Retinal pigment epithelial cell (primary cell): ENCODE measurements around the gene OGG1.
A peak's percentile ranks its signal among the peaks of the same experiment; 100 is the strongest.

Experiments used
- DNase-seq: peaks from one replicate; pipeline ENCODE4 v3.0.0-alpha.2; 2010; ENCODE audit warnings: low read depth
- H3K4me3 ChIP-seq: 2 replicates; pipeline ENCODE4 v1.5.1; 2011; ENCODE audit warnings: mild to moderate bottlenecking, low read length, control low read depth, moderate library complexity
- CTCF ChIP-seq: conservative IDR thresholded peaks from 2 replicates; pipeline ENCODE4 v1.5.1; 2011; ENCODE audit warnings: low read depth, low read length, control low read depth, inconsistent platforms

OGG1 gene

GRCh38 chr3:9783954-9784353 is 34.2 kb downstream of the OGG1 start:
- DNase-seq: no peak
- no peak overlapping the region for H3K4me3 ChIP-seq
- no peak for TF ChIP-seq CTCF

DNA sequence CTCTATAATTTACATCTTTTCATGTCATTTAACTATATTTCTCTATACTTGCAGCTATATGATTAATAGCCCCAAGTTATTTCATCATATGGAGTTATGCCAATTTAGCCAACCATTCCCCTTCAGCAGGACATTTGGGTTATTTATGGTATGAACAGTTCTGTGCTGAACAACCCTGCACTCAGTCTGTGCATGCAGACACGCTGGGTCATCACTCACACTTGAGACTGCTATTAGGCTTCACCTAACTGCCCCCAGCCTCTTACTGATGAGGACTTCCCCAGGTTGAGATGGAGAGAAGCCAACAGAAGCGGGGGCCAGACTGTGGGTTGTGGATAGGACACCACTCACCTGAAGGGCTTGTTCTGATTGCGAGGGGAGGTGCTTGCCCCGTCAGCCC is 35.2 kb downstream of the OGG1 start:
- no peak overlapping the region for H3K4me3 ChIP-seq
- TF ChIP-seq CTCF: no peak
- no peak for DNase-seq

- TF ChIP-seq CTCF: no peak
- no peak overlapping the region for H3K4me3 ChIP-seq
- no peak for DNase-seq
These were observed 35.9 kb downstream of the OGG1 start for GRCh38 chr3:9785602-9786001.

- TF ChIP-seq CTCF: no peak
- DNase-seq: no peak
- no peak overlapping the region for H3K4me3 ChIP-seq
These were observed 36.5 kb downstream of the OGG1 start for GRCh38 chr3:9786209-9786739.

DNA sequence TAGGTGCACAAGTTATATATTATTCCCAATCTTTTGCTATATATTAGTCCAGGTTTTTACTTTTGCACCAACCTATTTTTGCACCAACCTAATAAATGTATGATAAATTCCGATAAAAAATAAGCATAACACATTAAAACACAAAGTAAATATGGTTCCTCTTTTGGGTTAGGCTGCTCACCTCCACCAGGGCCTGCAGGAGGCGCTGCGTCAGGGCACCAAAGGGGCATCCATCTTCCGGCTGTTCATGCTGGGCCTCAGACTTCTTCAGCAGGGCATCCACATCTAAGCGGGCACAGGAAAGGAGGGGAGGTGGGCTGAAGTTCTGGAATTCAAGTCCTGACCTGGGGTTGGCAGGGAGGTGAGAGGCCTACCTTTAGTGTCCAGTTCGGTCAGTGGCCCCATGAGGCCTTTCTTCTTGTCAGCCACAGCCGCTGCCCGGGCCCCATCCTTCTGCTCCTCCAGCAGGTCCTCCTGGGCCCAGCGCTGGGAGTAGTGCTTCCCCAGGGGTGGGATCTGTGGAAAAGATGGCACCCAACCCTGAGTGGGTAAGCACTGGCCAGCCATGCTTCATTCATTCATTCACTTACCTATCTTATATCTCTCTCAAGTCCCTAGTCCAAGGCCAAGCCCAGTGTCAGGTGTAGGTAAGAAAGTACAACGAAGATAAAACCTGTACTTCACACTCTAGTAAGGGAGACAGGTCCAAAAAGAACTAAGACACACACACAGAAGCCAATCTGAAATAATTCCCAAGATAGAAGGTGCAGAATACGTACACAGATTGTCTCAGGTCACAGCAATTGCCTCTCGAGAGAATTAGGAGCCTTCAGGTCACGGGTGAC is 37.3 kb downstream of the OGG1 start:
- no peak for DNase-seq
- peak; percentile 61 for TF ChIP-seq CTCF
- no peak overlapping the region for H3K4me3 ChIP-seq

DNA sequence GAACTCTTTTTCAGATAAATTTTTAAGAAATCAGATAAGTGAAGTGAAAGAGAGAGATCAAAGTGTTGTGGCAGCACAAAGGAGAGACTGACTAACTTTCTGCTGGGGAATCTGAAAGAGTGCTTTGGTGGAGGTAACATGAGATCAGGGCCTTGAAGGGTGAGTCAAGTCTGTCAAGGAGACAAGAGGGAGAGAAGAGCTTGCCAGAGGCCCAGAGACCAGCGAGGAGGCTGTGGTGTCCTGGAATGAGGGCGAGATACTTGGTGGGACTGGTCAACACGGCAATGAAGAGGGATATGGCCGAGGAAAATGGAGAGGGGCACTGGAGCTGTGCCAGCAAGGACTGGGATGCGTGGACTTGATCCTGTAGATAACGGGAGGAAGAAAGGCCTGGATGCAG is 38.0 kb downstream of the OGG1 start:
- no peak for DNase-seq
- TF ChIP-seq CTCF: no peak
- H3K4me3 ChIP-seq: no peak overlapping the region

DNA sequence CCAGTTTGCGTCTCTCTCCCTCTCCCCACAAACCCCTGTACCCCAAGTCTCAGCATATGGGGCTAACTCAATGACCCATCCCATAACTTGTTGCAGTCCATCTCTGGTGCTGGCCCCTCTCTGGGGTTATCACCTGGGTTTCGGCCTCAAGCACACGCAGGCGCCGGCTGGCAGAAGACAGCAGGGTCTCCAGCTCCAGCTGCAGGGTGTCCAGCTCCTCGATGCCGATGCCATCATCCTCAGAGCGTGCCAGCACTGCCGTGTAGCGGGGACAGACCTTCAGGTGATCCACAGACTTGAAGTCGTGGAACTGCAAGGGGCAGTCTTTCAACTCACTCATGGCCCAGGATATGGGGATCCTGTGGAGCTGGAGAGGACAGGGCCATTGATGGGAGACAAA is 41.4 kb downstream of the OGG1 start:
- DNase-seq: no peak
- no peak overlapping the region for H3K4me3 ChIP-seq
- TF ChIP-seq CTCF: no peak
